DOHH2 (cell line): ENCODE results near the gene THYN1.

Source experiments
- H3F3A ChIP-seq: fragments of 200-600 bp; sonication (generic), shearing (Covaris generic); 2 replicates; pipeline ENCODE4 v1.6.0; 2016; ENCODE audit warnings: antibody characterized with exemption, mild to moderate bottlenecking; ENCODE audit not compliant: control insufficient read depth, insufficient read depth
- H3K27ac ChIP-seq: fragments of 200-600 bp; sonication (generic); 2 replicates; pipeline ENCODE4 v1.5.1; 2014; ENCODE audit warnings: low read depth, mild to moderate bottlenecking, low read length, moderate library complexity
- H3K27me3 ChIP-seq: fragments of 200-600 bp; sonication (generic); 2 replicates; pipeline ENCODE4 v1.6.1; 2014; ENCODE audit warnings: mild to moderate bottlenecking, low read length, mixed read lengths; ENCODE audit not compliant: control insufficient read depth
- H3K36me3 ChIP-seq: fragments of 200-600 bp; sonication (generic); 2 replicates; pipeline ENCODE4 v1.6.1; 2014; ENCODE audit warnings: mild to moderate bottlenecking, low read length, moderate library complexity, mixed read lengths; ENCODE audit not compliant: control insufficient read depth
- H3K4me1 ChIP-seq: fragments of 200-600 bp; sonication (generic); 2 replicates; pipeline ENCODE4 v1.6.1; 2014; ENCODE audit warnings: mild to moderate bottlenecking, low read length, mixed read lengths; ENCODE audit not compliant: control insufficient read depth
- H3K4me2 ChIP-seq: fragments of 200-600 bp; sonication (generic); 2 replicates; pipeline ENCODE4 v1.6.0; 2014; ENCODE audit warnings: mild to moderate bottlenecking, low read length, moderate library complexity
- H3K4me3 ChIP-seq: fragments of 200-600 bp; sonication (generic); 2 replicates; pipeline ENCODE4 v1.5.1; 2014; ENCODE audit warnings: mild to moderate bottlenecking, low read length, mixed read lengths
- H3K79me2 ChIP-seq: fragments of 200-600 bp; sonication (generic); 2 replicates; pipeline ENCODE4 v1.6.1; 2014; ENCODE audit warnings: mild to moderate bottlenecking, low read length, mixed read lengths; ENCODE audit not compliant: control insufficient read depth
- H3K9me2 ChIP-seq: fragments of 200-600 bp; sonication (generic); replicated peaks from 2 replicates; pipeline ENCODE4 v1.6.1; 2014; ENCODE audit warnings: mild to moderate bottlenecking, low read length, mixed read lengths; ENCODE audit not compliant: control insufficient read depth
- H3K9me3 ChIP-seq: fragments of 200-600 bp; sonication (generic); 2 replicates; pipeline ENCODE4 v1.6.1; 2014; ENCODE audit warnings: antibody characterized with exemption, low read length, mixed read lengths; ENCODE audit not compliant: control insufficient read depth, insufficient read depth
- H4K20me1 ChIP-seq: fragments of 200-600 bp; sonication (generic); 2 replicates; pipeline ENCODE4 v1.6.0; 2014; ENCODE audit warnings: low read depth, mild to moderate bottlenecking, antibody characterized with exemption, low read length, moderate library complexity; ENCODE audit not compliant: control insufficient read depth, insufficient read depth
- EZH2phosphoT487 ChIP-seq: fragments of 200-600 bp; sonication (generic); IDR thresholded peaks from 2 replicates; pipeline ENCODE4 v1.6.1; 2017; ENCODE audit warnings: borderline replicate concordance, mild to moderate bottlenecking, antibody characterized with exemption, low read length, moderate library complexity, mixed read lengths
- TF ChIP-seq, protein P1 (sequence below): fragments of 200-600 bp; sonication (generic); IDR thresholded peaks from one replicate; pipeline ENCODE4 v1.5.1; 2014; ENCODE audit warnings: antibody characterized with exemption, mild to moderate bottlenecking, low read depth, low read length; ENCODE audit not compliant: poor library complexity, severe bottlenecking

THYN1 gene

GRCh38 chr11:134277183-134278001 is 24.2 kb upstream of the THYN1 start:
- H3K27me3 ChIP-seq = peaks cover 48% of the 10 kb centered on the region
- H4K20me1 ChIP-seq = no peaks in the 10 kb centered on the region
- no peak overlapping the region for H3K4me2 ChIP-seq
- H3K9me3 ChIP-seq = no peaks in the 10 kb centered on the region
- H3K4me1 ChIP-seq = no peaks in the 10 kb centered on the region
- no peak overlapping the region for H3K27ac ChIP-seq
- no peaks in the 10 kb centered on the region for H3K36me3 ChIP-seq
- TF ChIP-seq EZH2phosphoT487 = no peak
- TF ChIP-seq, protein P1, sequence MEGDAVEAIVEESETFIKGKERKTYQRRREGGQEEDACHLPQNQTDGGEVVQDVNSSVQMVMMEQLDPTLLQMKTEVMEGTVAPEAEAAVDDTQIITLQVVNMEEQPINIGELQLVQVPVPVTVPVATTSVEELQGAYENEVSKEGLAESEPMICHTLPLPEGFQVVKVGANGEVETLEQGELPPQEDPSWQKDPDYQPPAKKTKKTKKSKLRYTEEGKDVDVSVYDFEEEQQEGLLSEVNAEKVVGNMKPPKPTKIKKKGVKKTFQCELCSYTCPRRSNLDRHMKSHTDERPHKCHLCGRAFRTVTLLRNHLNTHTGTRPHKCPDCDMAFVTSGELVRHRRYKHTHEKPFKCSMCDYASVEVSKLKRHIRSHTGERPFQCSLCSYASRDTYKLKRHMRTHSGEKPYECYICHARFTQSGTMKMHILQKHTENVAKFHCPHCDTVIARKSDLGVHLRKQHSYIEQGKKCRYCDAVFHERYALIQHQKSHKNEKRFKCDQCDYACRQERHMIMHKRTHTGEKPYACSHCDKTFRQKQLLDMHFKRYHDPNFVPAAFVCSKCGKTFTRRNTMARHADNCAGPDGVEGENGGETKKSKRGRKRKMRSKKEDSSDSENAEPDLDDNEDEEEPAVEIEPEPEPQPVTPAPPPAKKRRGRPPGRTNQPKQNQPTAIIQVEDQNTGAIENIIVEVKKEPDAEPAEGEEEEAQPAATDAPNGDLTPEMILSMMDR = no peak
- no peaks in the 10 kb centered on the region for H3K9me2 ChIP-seq
- no peak overlapping the region for H3K4me3 ChIP-seq
- H3F3A ChIP-seq = no peaks in the 10 kb centered on the region
- no peaks in the 10 kb centered on the region for H3K79me2 ChIP-seq

DNA sequence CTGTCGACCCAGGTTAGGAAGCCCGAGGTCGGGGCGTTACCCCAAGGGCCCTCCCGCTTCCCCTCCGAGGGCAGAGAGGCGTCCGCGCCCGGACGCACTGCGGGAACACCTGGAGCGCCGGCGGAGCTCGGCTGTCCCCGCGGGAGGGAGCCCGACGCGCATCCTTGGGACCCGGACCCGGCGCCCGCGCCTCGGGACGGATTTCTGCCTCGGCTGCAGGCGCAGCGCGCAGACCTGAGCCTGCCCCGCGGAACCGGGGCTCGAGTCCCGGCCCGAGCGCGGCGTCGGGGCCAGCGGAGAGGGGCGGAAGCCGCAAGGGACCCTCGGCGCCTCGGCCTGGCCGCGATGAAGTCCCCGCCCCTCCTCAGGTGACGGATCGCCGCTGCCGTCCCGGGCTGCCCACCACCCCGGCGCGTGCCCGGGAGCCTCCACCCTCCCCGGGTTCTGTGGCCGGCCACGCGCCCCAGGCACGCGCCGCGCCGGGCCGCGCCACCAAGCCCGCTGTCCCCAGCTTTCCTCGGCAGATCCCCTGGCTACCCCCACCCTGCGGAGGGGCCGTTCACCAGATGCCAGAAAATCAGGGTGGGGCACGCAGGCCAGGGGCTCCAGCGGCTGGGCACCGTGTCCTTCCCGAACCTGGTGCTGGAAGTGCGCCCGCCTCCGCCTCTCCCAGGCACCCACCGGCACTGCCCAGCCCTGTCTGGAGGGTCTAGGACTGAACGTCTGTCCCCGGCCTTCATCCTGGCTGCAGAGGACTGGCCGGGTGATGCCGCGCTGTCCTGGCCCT is 23.4 kb upstream of the THYN1 start:
- H3K9me3 ChIP-seq = no peaks in the 10 kb centered on the region
- H3K4me2 ChIP-seq = no peak overlapping the region
- no peaks in the 10 kb centered on the region for H4K20me1 ChIP-seq
- no peaks in the 10 kb centered on the region for H3F3A ChIP-seq
- H3K27me3 ChIP-seq = peaks cover 48% of the 10 kb centered on the region
- H3K4me1 ChIP-seq = no peaks in the 10 kb centered on the region
- no peaks in the 10 kb centered on the region for H3K36me3 ChIP-seq
- H3K4me3 ChIP-seq = no peak overlapping the region
- no peak overlapping the region for H3K27ac ChIP-seq
- TF ChIP-seq EZH2phosphoT487 = no peak
- TF ChIP-seq, protein P1 = no peak
- no peaks in the 10 kb centered on the region for H3K79me2 ChIP-seq
- no peaks in the 10 kb centered on the region for H3K9me2 ChIP-seq

GRCh38 chr11:134275534-134276395 is 22.6 kb upstream of the THYN1 start, which contains the start of gene GLB1L3:
Gene GLB1L3 (plus strand): TSS chr11:134276379. CDS start chr11:134276741, 362 bp downstream.
- H3F3A ChIP-seq = no peaks in the 10 kb centered on the region
- H3K27ac ChIP-seq = no peak within 1 kb of the TSS
- no peak within 1 kb of the TSS for H3K4me3 ChIP-seq
- no peaks in the 10 kb centered on the region for H3K9me3 ChIP-seq
- no peaks in the 10 kb centered on the region for H4K20me1 ChIP-seq
- TF ChIP-seq, protein P1 = no peak
- no peak for TF ChIP-seq EZH2phosphoT487
- H3K4me2 ChIP-seq = no peak within 1 kb of the TSS
- H3K4me1 ChIP-seq = no peaks in the 10 kb centered on the region
- H3K79me2 ChIP-seq = no peaks in the 10 kb centered on the region
- no peaks in the 10 kb centered on the region for H3K36me3 ChIP-seq
- H3K9me2 ChIP-seq = no peaks in the 10 kb centered on the region
- peaks cover 47% of the 10 kb centered on the region for H3K27me3 ChIP-seq
